ENCODE data around the gene SEC63. TPM values are rescaled to one million over a fixed set of nuclear protein-coding genes. Genes with fewer than 3 reads are reported as not detected.

Gene SEC63
- total RNA-seq, 1 experiment from 2014 or later, result 86.2 TPM

- peaks cover 17 to 21% of the 10 kb centered on the region in 2 experiments for H3K4me1 Mint-ChIP-seq
- no peak overlapping the region for H2AFZ ChIP-seq (ENCODE audit: low read length)
Observed at GRCh38 chr6:107972413-107973096, 14.5 kb upstream of the SEC63 start.

More at GRCh38 chr6:107972413-107973096, 14.5 kb upstream of the SEC63 start:
- H4K20me1 ChIP-seq (ENCODE audit: control insufficient read depth, insufficient read depth, insufficient read length), result no peaks in the 10 kb centered on the region
- Mint-ChIP-seq H3K9me3 (no peaks in the 10 kb centered on the region; a peak in 1 of 5 replicates), H3K27me3 (ENCODE audit: low read depth) (no peaks in the 10 kb centered on the region), H3K36me3 (ENCODE audit: insufficient read depth in 1 of 3, low read depth in 3 of 3) (no peaks in the 10 kb centered on the region; a peak in 1 of 7 replicates), H3K27ac (peak overlapping the region in 2 of 3 experiments; percentile 4 to 40; a peak in 1 of 7 replicates), H3K4me3 (no peak overlapping the region)
- TF ChIP-seq CTCF (conservative IDR thresholded peaks at IDR 0.05), result no peak
- no peak overlapping the region for H2BK20ac ChIP-seq (ENCODE audit: low read depth, low read length, poor library complexity, severe bottlenecking)
- H3K9me3 ChIP-seq (ENCODE audit: control insufficient read depth, low read depth, low read length), result no peaks in the 10 kb centered on the region
- no peaks in the 10 kb centered on the region for H3K79me2 ChIP-seq (ENCODE audit: insufficient read depth, low read length)
- H3T11ph ChIP-seq (ENCODE audit: low read length), result no peak overlapping the region
- H2BK12ac ChIP-seq (ENCODE audit: insufficient read length, low read depth, low read length), result no peak overlapping the region
- H3K56ac ChIP-seq (ENCODE audit: insufficient read length, low read depth, low read length), result no peak overlapping the region
- H4K91ac ChIP-seq (ENCODE audit: insufficient read length, low read depth, low read length), result no peak overlapping the region
- no peak overlapping the region for H3K4ac ChIP-seq (ENCODE audit: low read depth, low read length)
- no peak overlapping the region for H2BK120ac ChIP-seq (ENCODE audit: low read depth, low read length, poor library complexity, severe bottlenecking)
- no peak overlapping the region for H3K4me2 ChIP-seq (ENCODE audit: insufficient read depth, insufficient read length, low read length)
- H3K14ac ChIP-seq (ENCODE audit: insufficient read depth, low read length), result no peak overlapping the region
- H3K4me1 ChIP-seq (ENCODE audit: insufficient read depth, low read length), result peaks cover 5% of the 10 kb centered on the region; the same call in 1 of the 2 replicates
- H2BK5ac ChIP-seq (ENCODE audit: insufficient read length, low read length), result no peak overlapping the region
- H3K18ac ChIP-seq (ENCODE audit: insufficient read length, low read depth, low read length), result no peak overlapping the region
- no peaks in the 10 kb centered on the region for H3K79me1 ChIP-seq (ENCODE audit: insufficient read depth, low read depth, low read length, poor library complexity, severe bottlenecking)
- no peaks in the 10 kb centered on the region for H3K27me3 ChIP-seq (ENCODE audit: insufficient read depth, low read length)
- H4K8ac ChIP-seq (replicated peaks; ENCODE audit: insufficient read length, low read depth, low read length), result no peak overlapping the region
- no peak overlapping the region for H3K23ac ChIP-seq (ENCODE audit: insufficient read length, low read depth, low read length)
- DNase-seq, result no peak
- no peak overlapping the region for H2AK5ac ChIP-seq (ENCODE audit: insufficient read length, low read length)
- no peak overlapping the region for H3K27ac ChIP-seq (ENCODE audit: insufficient read length, low read depth, low read length)
- no peak overlapping the region for H3K9ac ChIP-seq (ENCODE audit: extremely low read depth, insufficient read length, low read length)
- no peak overlapping the region for H4K5ac ChIP-seq (ENCODE audit: insufficient read length, low read depth, low read length)
- WGBS (ENCODE audit: extremely low coverage, insufficient read length, low lambda C conversion rate), result no CpG with 5 or more reads among the region's 8 CpGs
- no peaks in the 10 kb centered on the region for H3K23me2 ChIP-seq (ENCODE audit: insufficient read length, low read depth, low read length, poor library complexity, severe bottlenecking)
- H2BK15ac ChIP-seq (ENCODE audit: low read depth, low read length), result no peak overlapping the region

Measured in H9 (cell line).